ENCODE measurements around the gene UTP18.

UTP18 gene

DNA sequence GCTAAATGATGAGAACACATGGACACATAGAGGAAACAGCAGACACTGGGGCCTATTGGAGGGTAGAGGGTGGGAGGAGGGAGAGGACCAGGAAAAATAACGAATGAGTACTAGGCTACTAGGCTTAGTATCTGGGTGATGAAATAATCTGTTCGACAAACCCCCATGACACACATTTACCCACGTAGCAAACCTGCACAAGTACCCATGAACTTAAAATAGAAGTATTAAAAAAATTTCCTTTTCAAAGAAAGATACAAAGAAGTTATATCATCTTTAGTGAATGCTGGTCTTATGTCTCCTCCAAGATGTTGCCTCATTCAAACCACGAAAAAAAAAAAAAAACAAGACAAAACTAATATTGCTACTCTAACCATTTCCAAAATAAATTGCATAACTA is 32.2 kb upstream of the UTP18 start:
- peak; percentile 22 for DNase-seq
- H3K27ac ChIP-seq = no peak overlapping the region
- in situ Hi-C loops (cut with HindIII; ENCODE audit: low pct_ligation_motif_present, low sequenced_read_pairs) = no loop called here
- no peaks in the 10 kb centered on the region for H3K27me3 ChIP-seq (replicated peaks)
- peaks cover 3% of the 10 kb centered on the region for H3K36me3 ChIP-seq (replicated peaks)
- TF ChIP-seq, protein P1, sequence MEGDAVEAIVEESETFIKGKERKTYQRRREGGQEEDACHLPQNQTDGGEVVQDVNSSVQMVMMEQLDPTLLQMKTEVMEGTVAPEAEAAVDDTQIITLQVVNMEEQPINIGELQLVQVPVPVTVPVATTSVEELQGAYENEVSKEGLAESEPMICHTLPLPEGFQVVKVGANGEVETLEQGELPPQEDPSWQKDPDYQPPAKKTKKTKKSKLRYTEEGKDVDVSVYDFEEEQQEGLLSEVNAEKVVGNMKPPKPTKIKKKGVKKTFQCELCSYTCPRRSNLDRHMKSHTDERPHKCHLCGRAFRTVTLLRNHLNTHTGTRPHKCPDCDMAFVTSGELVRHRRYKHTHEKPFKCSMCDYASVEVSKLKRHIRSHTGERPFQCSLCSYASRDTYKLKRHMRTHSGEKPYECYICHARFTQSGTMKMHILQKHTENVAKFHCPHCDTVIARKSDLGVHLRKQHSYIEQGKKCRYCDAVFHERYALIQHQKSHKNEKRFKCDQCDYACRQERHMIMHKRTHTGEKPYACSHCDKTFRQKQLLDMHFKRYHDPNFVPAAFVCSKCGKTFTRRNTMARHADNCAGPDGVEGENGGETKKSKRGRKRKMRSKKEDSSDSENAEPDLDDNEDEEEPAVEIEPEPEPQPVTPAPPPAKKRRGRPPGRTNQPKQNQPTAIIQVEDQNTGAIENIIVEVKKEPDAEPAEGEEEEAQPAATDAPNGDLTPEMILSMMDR (IDR thresholded peaks at IDR 0.05; ENCODE audit: low read depth, low read length, missing control alignments) = no peak
- no peak overlapping the region for H3K4me3 ChIP-seq (ENCODE audit: low read depth, low read length)

DNA sequence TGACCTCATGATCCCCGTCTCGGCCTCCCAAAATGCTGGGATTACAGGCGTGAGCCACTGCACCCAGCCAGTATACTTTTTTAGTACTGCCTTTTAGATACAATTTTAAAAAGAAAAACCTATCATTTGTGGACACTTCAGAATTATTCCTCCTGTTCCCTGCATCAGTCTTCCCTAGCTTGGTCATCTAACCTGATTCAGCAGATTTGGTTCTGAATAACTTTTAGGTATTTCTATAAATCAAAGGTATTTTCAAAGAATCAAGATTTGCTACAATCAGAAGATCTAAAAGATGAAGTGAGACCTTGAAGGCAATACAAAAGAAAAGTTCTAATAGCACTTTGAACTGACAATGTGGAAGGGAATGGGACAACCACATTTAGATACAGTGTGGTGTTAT is 30.5 kb upstream of the UTP18 start:
- H3K27ac ChIP-seq = no peak overlapping the region

DNA sequence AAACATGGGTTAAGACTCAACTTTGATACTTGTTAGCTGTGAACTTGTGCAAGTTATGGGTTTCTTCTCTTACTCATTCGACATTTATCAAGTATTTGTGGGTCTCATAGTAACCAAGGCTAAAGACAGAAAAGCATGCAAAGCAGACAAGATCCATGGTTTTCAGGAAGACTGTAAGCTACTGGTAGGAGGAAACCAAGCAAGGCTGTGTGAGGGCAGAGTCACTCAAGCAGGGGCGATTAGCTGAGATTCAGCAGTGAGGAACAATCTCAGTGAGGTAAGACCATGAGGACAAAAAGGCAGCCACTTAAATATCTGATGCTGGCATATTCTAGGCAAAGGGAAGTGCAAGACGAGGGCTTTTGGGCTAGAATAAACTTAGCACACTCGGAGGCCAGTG is 30.0 kb upstream of the UTP18 start:
- no peak overlapping the region for H3K27ac ChIP-seq
- H3K4me3 ChIP-seq (ENCODE audit: low read depth, low read length) = no peak overlapping the region
- TF ChIP-seq, protein P1 (IDR thresholded peaks at IDR 0.05; ENCODE audit: low read depth, low read length, missing control alignments) = no peak
- no peaks in the 10 kb centered on the region for H3K36me3 ChIP-seq (replicated peaks)
- no peaks in the 10 kb centered on the region for H3K27me3 ChIP-seq (replicated peaks)
- in situ Hi-C loops (cut with HindIII; ENCODE audit: low pct_ligation_motif_present, low sequenced_read_pairs) = no loop called here
- no peak for DNase-seq

More for the DNA sequence above, 30.5 kb upstream of the UTP18 start:
- TF ChIP-seq, protein P1 (IDR thresholded peaks at IDR 0.05; ENCODE audit: low read depth, low read length, missing control alignments) = no peak
- no peak overlapping the region for H3K4me3 ChIP-seq (ENCODE audit: low read depth, low read length)
- DNase-seq = no peak
- H3K27me3 ChIP-seq (replicated peaks) = no peaks in the 10 kb centered on the region
- H3K36me3 ChIP-seq (replicated peaks) = no peaks in the 10 kb centered on the region
- in situ Hi-C loops (cut with HindIII; ENCODE audit: low pct_ligation_motif_present, low sequenced_read_pairs) = no loop called here

DNA sequence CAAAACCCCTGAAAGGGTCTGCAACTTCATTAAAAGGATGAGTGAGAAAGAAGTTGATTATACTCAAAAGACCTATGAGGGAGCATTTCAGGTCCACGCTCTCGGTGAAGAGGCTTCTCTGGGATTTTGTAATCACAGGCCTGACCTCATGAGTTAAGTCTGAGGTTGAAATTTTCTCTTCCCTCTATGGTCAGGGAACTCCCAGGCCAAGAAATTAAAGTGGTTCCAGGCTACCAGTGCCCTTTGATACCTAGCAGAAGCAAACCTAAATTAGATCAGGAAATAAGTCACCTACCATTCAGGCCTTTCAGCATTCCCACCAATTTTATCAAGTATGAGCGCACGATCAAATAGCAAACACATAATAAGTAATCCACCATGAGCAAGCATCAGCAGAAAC is 28.3 kb upstream of the UTP18 start:
- Histone ChIP-seq H3K36me3 (replicated peaks) (no peaks in the 10 kb centered on the region), H3K27me3 (replicated peaks) (no peaks in the 10 kb centered on the region), H3K27ac (no peak overlapping the region), H3K4me3 (ENCODE audit: low read depth, low read length) (no peak overlapping the region)
- no peak for DNase-seq
- in situ Hi-C loops (cut with HindIII; ENCODE audit: low pct_ligation_motif_present, low sequenced_read_pairs) = no loop called here
- TF ChIP-seq, protein P1 (IDR thresholded peaks at IDR 0.05; ENCODE audit: low read depth, low read length, missing control alignments) = no peak

DNA sequence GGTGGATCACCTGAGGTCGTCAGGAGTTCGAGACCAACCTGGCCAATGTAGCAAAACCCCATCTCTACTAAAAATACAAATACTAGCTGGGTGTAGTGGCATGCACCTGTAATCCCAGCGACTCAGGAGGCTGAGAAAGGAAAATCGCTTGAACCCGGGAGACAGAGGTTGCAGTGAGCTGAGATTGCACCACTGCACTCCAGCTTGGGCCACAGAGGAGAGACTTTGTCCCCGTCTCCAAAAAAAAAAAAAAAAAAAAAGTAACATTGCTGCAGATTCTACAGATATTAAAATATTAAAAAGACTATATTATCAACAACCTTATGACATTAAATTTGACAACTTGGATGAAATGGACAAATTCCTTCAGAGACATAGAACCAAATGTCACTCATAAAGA is 26.2 kb upstream of the UTP18 start:
- TF ChIP-seq, protein P1 (IDR thresholded peaks at IDR 0.05; ENCODE audit: low read depth, low read length, missing control alignments) = no peak
- in situ Hi-C loops (cut with HindIII; ENCODE audit: low pct_ligation_motif_present, low sequenced_read_pairs) = no loop called here

DNA sequence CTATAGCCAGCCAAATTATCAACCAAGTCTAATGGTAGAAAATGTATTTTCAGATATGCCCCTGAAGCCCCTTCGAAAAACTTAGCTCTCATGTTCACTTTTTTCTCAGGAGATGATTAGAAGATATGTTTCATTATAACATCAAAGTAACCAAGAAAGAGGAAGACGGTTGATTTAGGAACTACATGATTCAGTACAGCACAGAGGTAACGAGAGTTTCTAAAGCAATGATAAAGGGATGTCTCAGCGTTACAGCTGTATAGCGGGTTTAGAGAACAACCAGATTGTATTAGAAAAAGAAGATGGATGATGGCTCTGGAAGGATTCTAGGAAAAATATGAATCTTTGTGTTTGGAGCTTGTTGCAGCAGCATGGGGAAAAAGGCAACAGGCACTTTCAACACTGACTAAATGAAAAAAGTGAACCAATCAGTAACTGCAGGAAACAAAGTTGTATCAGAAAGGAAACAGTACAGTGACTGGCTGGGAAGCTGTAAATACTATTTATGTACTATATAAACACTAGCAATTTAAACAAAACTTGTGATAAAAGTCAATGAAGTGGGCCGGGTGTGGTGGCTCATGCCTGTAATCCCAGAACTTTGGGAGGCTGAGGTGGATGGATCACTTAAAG is 22.0 kb upstream of the UTP18 start:
- Histone ChIP-seq H3K27ac (no peak overlapping the region), H3K4me3 (ENCODE audit: low read depth, low read length) (no peak overlapping the region), H3K27me3 (replicated peaks) (no peaks in the 10 kb centered on the region), H3K36me3 (replicated peaks) (no peaks in the 10 kb centered on the region)
- no peak for DNase-seq
- TF ChIP-seq, protein P1 (IDR thresholded peaks at IDR 0.05; ENCODE audit: low read depth, low read length, missing control alignments) = no peak
- in situ Hi-C loops (cut with HindIII; ENCODE audit: low pct_ligation_motif_present, low sequenced_read_pairs) = no loop called here

More for the DNA sequence above, 26.2 kb upstream of the UTP18 start:
- no peaks in the 10 kb centered on the region for H3K36me3 ChIP-seq (replicated peaks)
- H3K27ac ChIP-seq = no peak overlapping the region
- no peak for DNase-seq
- no peaks in the 10 kb centered on the region for H3K27me3 ChIP-seq (replicated peaks)
- H3K4me3 ChIP-seq (ENCODE audit: low read depth, low read length) = no peak overlapping the region
